Measurements from ENCODE around the gene HNRNPK. TPM values are rescaled to one million over a fixed set of nuclear protein-coding genes. Genes with fewer than 3 reads are reported as not detected.

HNRNPK gene
- total and polyA plus RNA-seq, 5 donors from 2014 or later: 617 to 1,033 (median 946) TPM

Other genes with a start within 250 kb of the HNRNPK start
- gene GKAP1, start 162.4 kb downstream of the HNRNPK start, total RNA-seq: 6.7 TPM
- gene GKAP1, start 162.4 kb downstream of the HNRNPK start, polyA plus RNA-seq: 1 to 10 TPM; 1.6 to 5.1 (median 3.7) TPM
- gene KIF27, start 58.8 kb downstream of the HNRNPK start, total RNA-seq: 2.9 TPM
- 1 to 10 TPM in 1 of 4 donors, under 1 TPM in 2, not detected in 1; 0.46 to 1.3 (median 0.59) TPM for gene KIF27, start 58.8 kb downstream of the HNRNPK start, polyA plus RNA-seq
- gene RMI1, start 590 bp upstream of the HNRNPK start, total RNA-seq: 2.8 TPM
- gene RMI1, start 590 bp upstream of the HNRNPK start, polyA plus RNA-seq: 1 to 10 TPM; 5.5 to 9.8 (median 7.7) TPM

All from CD4-positive, CD25-positive, alpha-beta regulatory T cell (primary cell).